Activated CD4-positive, CD25-positive, alpha-beta regulatory T cell treated with anti-CD3 and anti-CD28 coated beads, Interleukin-2, amount 50 U/mL, for 72 hours (primary cell): ENCODE data around the gene WNT9A.

Experiments used
- DNase-seq: peaks from one replicate; pipeline ENCODE4 v3.0.0; 2021

The WNT9A gene

GRCh38 chr1:227953022-227953412 is 5.3 kb upstream of the WNT9A start:
- no peak for DNase-seq

- DNase-seq: no peak
Observed at GRCh38 chr1:227952374-227953021, 4.8 kb upstream of the WNT9A start.

GRCh38 chr1:227951624-227952373 is 4.1 kb upstream of the WNT9A start:
- DNase-seq: no peak

GRCh38 chr1:227950735-227951346 is 3.1 kb upstream of the WNT9A start:
- no peak for DNase-seq

GRCh38 chr1:227949954-227950734 is 2.4 kb upstream of the WNT9A start:
- no peak for DNase-seq

- no peak for DNase-seq
Observed at GRCh38 chr1:227949341-227949921, 1.7 kb upstream of the WNT9A start.

- DNase-seq: no peak
Observed at GRCh38 chr1:227948493-227949260, 945 bp upstream of the WNT9A start.

GRCh38 chr1:227947386-227947675 is 401 bp downstream of the WNT9A start:
- no peak for DNase-seq

- DNase-seq: peak; percentile 65
Observed at GRCh38 chr1:227946624-227947385, 927 bp downstream of the WNT9A start.

GRCh38 chr1:227945891-227946623 is 1.7 kb downstream of the WNT9A start:
- DNase-seq: no peak

GRCh38 chr1:227944931-227945890 is 2.5 kb downstream of the WNT9A start:
- DNase-seq: no peak

GRCh38 chr1:227944090-227944930 is 3.4 kb downstream of the WNT9A start:
- DNase-seq: no peak

- DNase-seq: no peak
Observed at GRCh38 chr1:227943381-227944089, 4.2 kb downstream of the WNT9A start.

- peak; percentile 22 for DNase-seq
Observed at GRCh38 chr1:227942716-227943261, 4.9 kb downstream of the WNT9A start.

- DNase-seq: peak; percentile 23
Observed at GRCh38 chr1:227942021-227942715, 5.6 kb downstream of the WNT9A start.

- peak; percentile 22 for DNase-seq
Observed at GRCh38 chr1:227941509-227942020, 6.2 kb downstream of the WNT9A start.

- peak; percentile 16 for DNase-seq
Observed at GRCh38 chr1:227940791-227941241, 6.9 kb downstream of the WNT9A start.
